ENCODE measurements around the gene UPF2. TPM values are rescaled to one million over a fixed set of nuclear protein-coding genes. Genes with fewer than 3 reads are reported as not detected.
"Not testable (repeated sequence)": the region's sequence is repeated elsewhere in the genome, so short reads cannot be mapped to it uniquely, and the experiment has no call there.

Gene UPF2
- total RNA-seq, 1 experiment from 2014 or later, result 23.4 TPM

DNA sequence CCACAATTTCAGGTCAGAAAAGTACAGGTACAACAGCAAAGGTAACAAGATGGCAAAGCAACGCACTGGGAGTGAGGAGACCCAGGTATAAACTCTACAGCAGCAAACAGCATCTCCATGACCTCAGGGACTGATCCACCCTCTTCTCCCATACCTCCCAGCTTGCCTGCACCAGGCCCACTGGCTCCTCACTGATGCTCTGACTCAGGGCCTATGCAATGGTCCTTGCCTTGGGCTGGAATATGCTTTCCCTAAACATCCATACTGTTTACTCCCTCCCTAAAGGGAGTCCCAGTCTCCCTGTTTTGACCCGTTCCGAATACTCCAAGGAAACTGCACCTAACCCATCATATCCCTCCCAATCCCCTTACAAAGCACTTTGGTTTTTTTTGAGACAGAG lies 60.4 kb downstream of the UPF2 start:
- Histone ChIP-seq H3K9me3 (ENCODE audit: low read length) (no peaks in the 10 kb centered on the region), H3K79me2 (ENCODE audit: low read length) (peaks cover 24% of the 10 kb centered on the region), H3K4me2 (ENCODE audit: low read depth, low read length, poor library complexity, severe bottlenecking) (no peak overlapping the region), H3K36me3 (ENCODE audit: insufficient read depth, low read length) (peaks cover 28% of the 10 kb centered on the region), H4K20me1 (ENCODE audit: insufficient read depth, low read depth, low read length) (no peaks in the 10 kb centered on the region), H3K9me2 (replicated peaks; ENCODE audit: insufficient read depth, low read length) (no peaks in the 10 kb centered on the region), H3K4me1 (ENCODE audit: low read length) (peaks cover 5% of the 10 kb centered on the region; the same call in 1 of the 2 replicates), H3K27me3 (ENCODE audit: low read length) (no peaks in the 10 kb centered on the region), H3K27ac (ENCODE audit: low read length) (no peak overlapping the region), H3K4me3 (ENCODE audit: low read length) (no peak overlapping the region), H2AFZ (ENCODE audit: low read length) (no peak overlapping the region), H3K9ac (ENCODE audit: low read length) (no peak overlapping the region)
- DNase-seq, result no peak

GRCh38 chr10:11975795-11976194 lies 66.8 kb downstream of the UPF2 start:
- Histone ChIP-seq H3K4me1 (ENCODE audit: low read length) (no peaks in the 10 kb centered on the region), H3K79me2 (ENCODE audit: low read length) (peaks cover 9% of the 10 kb centered on the region; the same call in 1 of the 2 replicates), H3K27ac (ENCODE audit: low read length) (no peak overlapping the region), H3K36me3 (ENCODE audit: insufficient read depth, low read length) (peaks cover 45% of the 10 kb centered on the region), H4K20me1 (ENCODE audit: insufficient read depth, low read depth, low read length) (no peaks in the 10 kb centered on the region), H3K27me3 (ENCODE audit: low read length) (no peaks in the 10 kb centered on the region), H3K9me2 (replicated peaks; ENCODE audit: insufficient read depth, low read length) (no peaks in the 10 kb centered on the region), H3K9ac (ENCODE audit: low read length) (no peak overlapping the region), H3K9me3 (ENCODE audit: low read length) (no peaks in the 10 kb centered on the region), H2AFZ (ENCODE audit: low read length) (no peak overlapping the region), H3K4me3 (ENCODE audit: low read length) (no peak overlapping the region), H3K4me2 (ENCODE audit: low read depth, low read length, poor library complexity, severe bottlenecking) (no peak overlapping the region)
- no peak for DNase-seq

GRCh38 chr10:11972523-11972922 lies 70.1 kb downstream of the UPF2 start:
- not testable (repeated sequence) for H3K9me2 ChIP-seq (replicated peaks; ENCODE audit: insufficient read depth, low read length); H4K20me1 ChIP-seq (ENCODE audit: insufficient read depth, low read depth, low read length); DNase-seq; H3K27ac ChIP-seq (ENCODE audit: low read length); H3K9me3 ChIP-seq (ENCODE audit: low read length); H3K9ac ChIP-seq (ENCODE audit: low read length); H3K4me1 ChIP-seq (ENCODE audit: low read length); H3K4me3 ChIP-seq (ENCODE audit: low read length); H3K79me2 ChIP-seq (ENCODE audit: low read length); H3K4me2 ChIP-seq (ENCODE audit: low read depth, low read length, poor library complexity, severe bottlenecking); H3K27me3 ChIP-seq (ENCODE audit: low read length); H2AFZ ChIP-seq (ENCODE audit: low read length)
- peaks cover 32% of the 10 kb centered on the region; the same call in 1 of the 2 replicates for H3K36me3 ChIP-seq (ENCODE audit: insufficient read depth, low read length)

- no peak overlapping the region for H3K4me3 ChIP-seq (ENCODE audit: low read length)
- H3K27ac ChIP-seq (ENCODE audit: low read length), result no peak overlapping the region
- DNase-seq, result no peak
- no peak overlapping the region for H3K9ac ChIP-seq (ENCODE audit: low read length)
- no peaks in the 10 kb centered on the region for H4K20me1 ChIP-seq (ENCODE audit: insufficient read depth, low read depth, low read length)
- no peak overlapping the region for H2AFZ ChIP-seq (ENCODE audit: low read length)
- no peaks in the 10 kb centered on the region for H3K9me3 ChIP-seq (ENCODE audit: low read length)
- H3K9me2 ChIP-seq (replicated peaks; ENCODE audit: insufficient read depth, low read length), result no peaks in the 10 kb centered on the region
- peaks cover 33% of the 10 kb centered on the region for H3K36me3 ChIP-seq (ENCODE audit: insufficient read depth, low read length)
- no peaks in the 10 kb centered on the region for H3K79me2 ChIP-seq (ENCODE audit: low read length)
- H3K27me3 ChIP-seq (ENCODE audit: low read length), result no peaks in the 10 kb centered on the region
- H3K4me2 ChIP-seq (ENCODE audit: low read depth, low read length, poor library complexity, severe bottlenecking), result no peak overlapping the region
- H3K4me1 ChIP-seq (ENCODE audit: low read length), result no peaks in the 10 kb centered on the region
Measured at GRCh38 chr10:11962176-11962575, 80.4 kb downstream of the UPF2 start.

- Histone ChIP-seq H3K27me3 (ENCODE audit: low read length) (no peaks in the 10 kb centered on the region), H3K4me3 (ENCODE audit: low read length) (no peak overlapping the region), H3K4me2 (ENCODE audit: low read depth, low read length, poor library complexity, severe bottlenecking) (no peak overlapping the region), H3K79me2 (ENCODE audit: low read length) (no peaks in the 10 kb centered on the region), H3K9me2 (replicated peaks; ENCODE audit: insufficient read depth, low read length) (no peaks in the 10 kb centered on the region), H3K27ac (ENCODE audit: low read length) (no peak overlapping the region), H2AFZ (ENCODE audit: low read length) (no peak overlapping the region), H3K9me3 (ENCODE audit: low read length) (no peaks in the 10 kb centered on the region), H3K9ac (ENCODE audit: low read length) (no peak overlapping the region), H3K36me3 (ENCODE audit: insufficient read depth, low read length) (peaks cover 30% of the 10 kb centered on the region), H4K20me1 (ENCODE audit: insufficient read depth, low read depth, low read length) (no peaks in the 10 kb centered on the region), H3K4me1 (ENCODE audit: low read length) (no peaks in the 10 kb centered on the region)
- DNase-seq, result no peak
Measured at GRCh38 chr10:11961771-11962170, 80.8 kb downstream of the UPF2 start.

DNA sequence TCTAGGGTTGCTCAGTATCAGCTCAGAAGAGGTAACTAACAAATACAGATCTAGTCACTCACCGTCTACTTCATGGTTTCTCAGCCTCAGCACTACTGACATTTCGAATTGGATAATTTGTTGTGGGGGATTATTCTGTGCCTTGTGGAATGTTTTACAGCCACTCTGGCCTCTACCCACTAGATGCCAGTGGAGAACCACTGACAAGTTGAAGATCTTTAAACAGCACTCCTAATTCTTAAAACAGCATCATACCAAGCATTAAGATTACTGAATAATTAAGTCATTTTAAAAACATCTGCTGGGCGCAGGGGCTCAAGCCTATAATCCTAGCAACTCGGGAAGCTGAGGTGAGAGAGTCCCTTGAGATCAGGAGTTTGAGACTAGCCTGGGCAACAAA lies 82.6 kb downstream of the UPF2 start:
- Histone ChIP-seq H3K9ac (ENCODE audit: low read length) (no peak overlapping the region), H3K9me2 (replicated peaks; ENCODE audit: insufficient read depth, low read length) (no peaks in the 10 kb centered on the region), H3K36me3 (ENCODE audit: insufficient read depth, low read length) (peaks cover 38% of the 10 kb centered on the region), H3K27me3 (ENCODE audit: low read length) (no peaks in the 10 kb centered on the region), H3K4me3 (ENCODE audit: low read length) (no peak overlapping the region), H4K20me1 (ENCODE audit: insufficient read depth, low read depth, low read length) (no peaks in the 10 kb centered on the region), H3K4me1 (ENCODE audit: low read length) (no peaks in the 10 kb centered on the region), H3K79me2 (ENCODE audit: low read length) (no peaks in the 10 kb centered on the region), H3K27ac (ENCODE audit: low read length) (no peak overlapping the region), H3K9me3 (ENCODE audit: low read length) (no peaks in the 10 kb centered on the region), H2AFZ (ENCODE audit: low read length) (no peak overlapping the region), H3K4me2 (ENCODE audit: low read depth, low read length, poor library complexity, severe bottlenecking) (no peak overlapping the region)
- DNase-seq, result no peak

DNA sequence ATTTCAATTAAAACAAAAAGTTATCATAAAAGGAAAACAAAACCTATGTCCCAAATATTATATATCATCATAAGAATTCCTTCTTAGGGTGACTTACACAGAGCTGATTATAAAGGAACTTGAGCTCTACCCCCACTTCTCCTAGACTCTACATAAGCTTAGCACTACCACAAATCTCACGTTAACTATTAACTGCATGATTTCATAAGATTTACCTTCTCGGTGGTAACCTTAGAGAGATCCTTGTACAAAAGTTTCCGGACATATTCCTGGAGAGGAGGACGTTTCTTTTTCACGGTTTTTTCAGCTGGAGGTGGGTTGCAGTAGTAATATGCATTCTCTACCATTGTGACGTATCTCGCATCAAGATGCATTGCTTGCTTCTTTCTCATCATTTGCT lies 83.7 kb downstream of the UPF2 start:
- H3K36me3 ChIP-seq (ENCODE audit: insufficient read depth, low read length), result peaks cover 38% of the 10 kb centered on the region
- H3K79me2 ChIP-seq (ENCODE audit: low read length), result no peaks in the 10 kb centered on the region
- H3K4me3 ChIP-seq (ENCODE audit: low read length), result no peak overlapping the region
- no peaks in the 10 kb centered on the region for H3K9me3 ChIP-seq (ENCODE audit: low read length)
- no peaks in the 10 kb centered on the region for H4K20me1 ChIP-seq (ENCODE audit: insufficient read depth, low read depth, low read length)
- H2AFZ ChIP-seq (ENCODE audit: low read length), result no peak overlapping the region
- H3K9ac ChIP-seq (ENCODE audit: low read length), result no peak overlapping the region
- DNase-seq, result no peak
- H3K27ac ChIP-seq (ENCODE audit: low read length), result no peak overlapping the region
- no peak overlapping the region for H3K4me2 ChIP-seq (ENCODE audit: low read depth, low read length, poor library complexity, severe bottlenecking)
- H3K9me2 ChIP-seq (replicated peaks; ENCODE audit: insufficient read depth, low read length), result no peaks in the 10 kb centered on the region
- no peaks in the 10 kb centered on the region for H3K27me3 ChIP-seq (ENCODE audit: low read length)
- H3K4me1 ChIP-seq (ENCODE audit: low read length), result no peaks in the 10 kb centered on the region

- H4K20me1 ChIP-seq (ENCODE audit: insufficient read depth, low read depth, low read length), result no peaks in the 10 kb centered on the region
- H2AFZ ChIP-seq (ENCODE audit: low read length), result no peak overlapping the region
- H3K9ac ChIP-seq (ENCODE audit: low read length), result no peak overlapping the region
- H3K4me1 ChIP-seq (ENCODE audit: low read length), result peaks cover 4% of the 10 kb centered on the region
- no peak for DNase-seq
- H3K27ac ChIP-seq (ENCODE audit: low read length), result no peak overlapping the region
- H3K9me2 ChIP-seq (replicated peaks; ENCODE audit: insufficient read depth, low read length), result no peaks in the 10 kb centered on the region
- H3K4me3 ChIP-seq (ENCODE audit: low read length), result no peak overlapping the region
- H3K4me2 ChIP-seq (ENCODE audit: low read depth, low read length, poor library complexity, severe bottlenecking), result no peak overlapping the region
- H3K79me2 ChIP-seq (ENCODE audit: low read length), result peaks cover 3% of the 10 kb centered on the region; the same call in 1 of the 2 replicates
- peaks cover 56% of the 10 kb centered on the region for H3K36me3 ChIP-seq (ENCODE audit: insufficient read depth, low read length)
- H3K27me3 ChIP-seq (ENCODE audit: low read length), result no peaks in the 10 kb centered on the region
- no peaks in the 10 kb centered on the region for H3K9me3 ChIP-seq (ENCODE audit: low read length)
Measured at GRCh38 chr10:11951695-11952094, 90.9 kb downstream of the UPF2 start.

Data from Karpas-422 (cell line).